ENCODE data around the gene KCNN2. TPM values are rescaled to one million over a fixed set of nuclear protein-coding genes. Genes with fewer than 3 reads are reported as not detected.
A peak's percentile ranks its signal among the peaks of the same experiment; 100 is the strongest.

Gene KCNN2
- total RNA-seq, 1 experiment from 2014 or later: not detected

DNA sequence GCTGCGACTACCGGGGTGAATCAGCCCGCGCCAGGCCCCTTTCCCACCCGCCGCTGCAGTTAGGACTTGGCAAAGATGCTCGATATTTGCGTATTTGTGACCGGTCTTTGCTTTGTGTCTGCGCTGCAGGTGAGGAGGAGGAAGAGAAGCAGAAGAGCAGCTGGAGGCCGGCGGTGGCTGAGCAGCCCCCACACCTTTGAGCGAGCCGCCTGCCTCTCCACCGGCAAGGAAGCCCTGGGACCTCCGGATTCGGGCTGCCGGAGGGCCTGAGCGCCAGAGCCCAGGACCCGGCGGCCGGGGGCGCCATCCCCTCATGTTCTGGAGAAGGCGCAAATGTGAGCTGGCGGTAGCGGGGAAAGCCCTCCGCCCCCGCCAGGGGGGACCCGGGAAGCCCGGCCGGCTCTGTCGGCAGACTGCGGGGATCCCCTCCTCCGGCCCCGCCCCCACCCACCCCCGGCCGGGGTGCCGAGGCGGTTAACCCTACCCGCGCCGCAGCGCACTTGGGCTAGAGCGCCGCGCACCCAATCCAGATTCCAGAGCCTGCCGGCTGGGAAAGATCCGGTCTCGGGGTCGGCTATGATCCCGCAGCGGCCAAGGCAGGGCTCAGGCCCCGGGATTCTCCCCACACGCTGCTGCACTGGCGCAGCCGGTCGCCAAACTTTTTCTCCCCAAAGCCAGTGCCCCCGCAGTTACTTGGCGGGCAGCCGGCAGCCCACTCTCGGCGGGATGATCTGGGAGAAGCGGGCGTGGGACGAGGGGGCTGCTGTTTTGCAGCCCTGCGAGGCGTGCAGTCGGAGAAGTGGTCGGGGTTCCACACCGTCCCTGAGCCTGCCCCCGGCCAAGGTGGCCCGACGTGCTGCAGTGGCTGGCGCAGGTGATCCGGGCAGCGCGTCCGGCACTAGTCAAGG is 800 bp upstream of the KCNN2 start:
- in situ Hi-C loops (cut with HindIII; ENCODE audit: low pct_unique_long_range_greater_than_20kb, low sequenced_read_pairs): no loop called here
- DNase-seq (ENCODE audit: low read depth): peak; percentile 17

DNA sequence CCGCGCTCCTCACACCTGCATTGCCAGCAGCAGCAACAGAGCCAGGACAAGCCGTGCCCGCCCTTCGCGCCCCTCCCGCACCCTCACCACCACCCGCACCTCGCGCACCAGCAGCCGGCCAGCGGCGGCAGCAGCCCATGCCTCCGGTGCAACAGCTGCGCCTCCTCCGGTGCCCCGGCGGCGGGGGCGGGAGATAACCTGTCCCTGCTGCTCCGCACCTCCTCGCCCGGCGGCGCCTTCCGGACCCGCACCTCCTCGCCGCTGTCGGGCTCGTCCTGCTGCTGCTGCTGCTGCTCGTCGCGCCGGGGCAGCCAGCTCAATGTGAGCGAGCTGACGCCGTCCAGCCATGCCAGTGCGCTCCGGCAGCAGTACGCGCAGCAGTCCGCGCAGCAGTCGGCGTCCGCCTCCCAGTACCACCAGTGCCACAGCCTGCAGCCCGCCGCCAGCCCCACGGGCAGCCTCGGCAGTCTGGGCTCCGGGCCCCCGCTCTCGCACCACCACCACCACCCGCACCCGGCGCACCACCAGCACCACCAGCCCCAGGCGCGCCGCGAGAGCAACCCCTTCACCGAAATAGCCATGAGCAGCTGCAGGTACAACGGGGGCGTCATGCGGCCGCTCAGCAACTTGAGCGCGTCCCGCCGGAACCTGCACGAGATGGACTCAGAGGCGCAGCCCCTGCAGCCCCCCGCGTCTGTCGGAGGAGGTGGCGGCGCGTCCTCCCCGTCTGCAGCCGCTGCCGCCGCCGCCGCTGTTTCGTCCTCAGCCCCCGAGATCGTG is 517 bp downstream of the KCNN2 start:
- no peak for DNase-seq (ENCODE audit: low read depth)
- in situ Hi-C loops (cut with HindIII; ENCODE audit: low pct_unique_long_range_greater_than_20kb, low sequenced_read_pairs): no loop called here

DNA sequence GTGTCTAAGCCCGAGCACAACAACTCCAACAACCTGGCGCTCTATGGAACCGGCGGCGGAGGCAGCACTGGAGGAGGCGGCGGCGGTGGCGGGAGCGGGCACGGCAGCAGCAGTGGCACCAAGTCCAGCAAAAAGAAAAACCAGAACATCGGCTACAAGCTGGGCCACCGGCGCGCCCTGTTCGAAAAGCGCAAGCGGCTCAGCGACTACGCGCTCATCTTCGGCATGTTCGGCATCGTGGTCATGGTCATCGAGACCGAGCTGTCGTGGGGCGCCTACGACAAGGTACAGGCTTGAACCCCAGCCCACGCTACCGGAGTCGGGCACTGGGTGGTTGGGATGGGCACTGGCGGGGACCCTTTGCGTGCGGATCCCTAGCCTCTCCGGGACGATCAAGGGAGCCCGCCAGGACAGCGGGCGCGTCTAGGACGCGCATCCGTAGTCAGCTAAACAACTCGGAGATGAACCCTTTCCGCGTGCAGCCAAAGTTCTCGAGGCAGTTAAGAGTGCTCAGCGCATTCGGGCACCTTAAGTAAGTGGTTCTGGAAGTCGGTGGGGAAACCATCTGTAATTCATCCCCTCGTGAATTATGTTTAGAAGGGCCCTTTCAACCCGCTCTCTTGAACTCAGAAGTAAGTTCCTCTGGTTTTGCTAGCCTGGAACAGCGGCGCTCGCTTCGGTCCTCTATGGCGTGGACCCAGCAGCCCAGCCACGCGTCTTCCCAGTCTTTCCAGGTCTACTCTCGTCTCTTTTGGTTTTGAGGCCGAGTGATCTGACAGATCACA is 1.3 kb downstream of the KCNN2 start:
- no peak for DNase-seq (ENCODE audit: low read depth)
- in situ Hi-C loops (cut with HindIII; ENCODE audit: low pct_unique_long_range_greater_than_20kb, low sequenced_read_pairs): no loop called here

DNA sequence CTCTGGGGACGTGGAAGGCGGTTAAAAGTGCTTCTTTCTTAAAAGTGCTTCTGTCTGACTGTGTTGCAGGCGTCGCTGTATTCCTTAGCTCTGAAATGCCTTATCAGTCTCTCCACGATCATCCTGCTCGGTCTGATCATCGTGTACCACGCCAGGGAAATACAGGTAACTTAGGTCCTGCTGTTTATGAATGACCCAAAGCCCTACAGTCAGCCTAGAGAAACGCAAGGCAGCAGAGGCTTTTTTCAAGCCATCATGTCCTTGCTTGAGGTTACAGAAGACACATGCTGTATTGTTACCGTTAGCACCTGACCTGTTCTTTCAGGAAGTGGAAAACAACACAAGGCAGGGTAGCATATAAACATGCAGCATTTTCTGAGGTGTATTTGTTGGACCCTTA is 2.0 kb downstream of the KCNN2 start:
- in situ Hi-C loops (cut with HindIII; ENCODE audit: low pct_unique_long_range_greater_than_20kb, low sequenced_read_pairs): no loop called here
- DNase-seq (ENCODE audit: low read depth): no peak

DNA sequence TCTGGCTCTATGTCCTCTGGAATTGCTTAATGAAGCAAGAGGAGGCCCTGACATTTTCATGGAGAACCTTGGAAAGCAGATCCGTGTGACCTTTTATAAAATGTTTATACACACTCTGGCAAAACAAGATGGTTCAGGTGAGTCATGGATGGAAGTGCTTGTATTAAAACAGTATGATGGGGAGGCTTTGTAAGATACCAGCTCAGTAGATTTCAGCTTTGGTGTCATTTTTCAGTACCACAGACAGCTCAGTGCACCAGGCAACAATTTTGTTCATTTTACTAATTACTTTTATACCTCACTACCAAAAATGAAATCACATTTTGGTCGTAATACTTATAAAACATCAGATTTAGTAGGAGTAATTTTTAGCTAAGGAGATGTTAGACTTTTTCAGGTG is 5.2 kb downstream of the KCNN2 start:
- in situ Hi-C loops (cut with HindIII; ENCODE audit: low pct_unique_long_range_greater_than_20kb, low sequenced_read_pairs): no loop called here
- no peak for DNase-seq (ENCODE audit: low read depth)

DNA sequence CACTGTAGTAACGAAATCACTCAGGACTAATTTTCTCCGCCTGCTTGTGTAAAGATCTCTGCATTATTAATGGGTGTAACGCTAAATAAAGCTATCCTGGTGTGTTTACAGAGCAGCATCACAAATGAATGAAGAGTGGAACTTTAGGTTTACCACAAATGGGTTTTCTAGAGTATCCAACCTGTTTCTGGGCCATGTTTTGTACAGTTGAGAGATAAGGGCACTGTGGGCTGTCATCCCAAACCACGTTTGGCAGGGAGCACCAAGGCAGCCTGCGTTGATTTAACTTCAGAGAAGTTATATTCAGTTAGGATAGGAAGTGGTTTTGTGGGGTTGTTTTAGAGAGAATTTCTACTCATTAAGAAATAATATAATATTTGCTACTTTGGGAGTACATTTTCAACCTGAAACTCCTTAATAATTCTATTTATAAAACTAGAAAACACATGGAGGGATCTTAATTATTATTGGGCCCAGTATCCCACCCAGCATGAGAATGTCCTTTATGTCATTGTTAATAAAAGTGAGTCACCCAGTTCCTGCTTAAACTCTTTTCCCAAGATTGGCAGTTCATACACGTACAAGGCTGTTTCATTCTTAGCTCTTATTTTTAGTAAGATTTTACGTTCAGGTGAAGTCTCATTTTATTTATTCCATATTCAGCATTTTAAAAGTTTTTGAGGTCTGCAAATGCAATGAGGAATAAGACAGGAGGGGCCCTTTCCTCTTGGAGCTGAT is 8.0 kb downstream of the KCNN2 start:
- in situ Hi-C loops (cut with HindIII; ENCODE audit: low pct_unique_long_range_greater_than_20kb, low sequenced_read_pairs): no loop called here
- DNase-seq (ENCODE audit: low read depth): no peak

DNA sequence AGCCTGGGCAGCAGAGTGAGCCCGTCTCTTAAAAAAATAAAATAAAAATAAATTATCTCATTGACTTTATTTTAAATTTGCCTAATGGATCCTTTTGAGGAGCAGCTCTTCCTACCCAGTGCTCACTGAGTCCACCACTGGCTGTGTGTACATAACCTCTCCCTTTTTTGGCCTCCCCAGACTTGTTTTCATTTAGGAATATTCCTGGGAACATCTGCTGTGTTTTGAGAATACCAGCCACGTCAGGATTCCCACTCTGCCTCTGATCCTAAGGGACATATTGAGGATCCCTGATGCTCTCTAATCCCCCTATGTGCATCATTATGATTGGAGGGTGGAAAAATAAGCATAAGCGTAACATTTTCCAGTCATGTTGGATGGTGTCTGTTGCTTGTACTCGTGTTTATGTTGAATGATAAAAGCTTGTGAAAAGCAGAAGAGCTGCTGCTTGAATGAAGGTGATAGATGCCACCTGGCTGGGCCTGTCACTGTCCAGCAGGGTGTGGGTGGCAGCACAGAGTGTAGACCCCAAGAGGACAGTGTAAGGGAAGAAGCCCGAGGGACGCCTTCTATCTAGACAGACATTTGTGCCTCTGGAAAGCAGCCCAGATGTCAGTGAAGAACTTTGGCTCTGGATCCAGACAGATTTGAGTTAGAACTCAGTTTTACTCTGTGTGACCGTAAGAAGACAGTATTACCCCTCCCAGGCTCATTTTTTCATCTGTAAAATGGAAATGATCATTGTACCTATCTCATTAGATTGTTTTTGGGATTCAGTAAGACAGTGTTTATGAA is 15.4 kb downstream of the KCNN2 start:
- no peak for DNase-seq (ENCODE audit: low read depth)

DNA sequence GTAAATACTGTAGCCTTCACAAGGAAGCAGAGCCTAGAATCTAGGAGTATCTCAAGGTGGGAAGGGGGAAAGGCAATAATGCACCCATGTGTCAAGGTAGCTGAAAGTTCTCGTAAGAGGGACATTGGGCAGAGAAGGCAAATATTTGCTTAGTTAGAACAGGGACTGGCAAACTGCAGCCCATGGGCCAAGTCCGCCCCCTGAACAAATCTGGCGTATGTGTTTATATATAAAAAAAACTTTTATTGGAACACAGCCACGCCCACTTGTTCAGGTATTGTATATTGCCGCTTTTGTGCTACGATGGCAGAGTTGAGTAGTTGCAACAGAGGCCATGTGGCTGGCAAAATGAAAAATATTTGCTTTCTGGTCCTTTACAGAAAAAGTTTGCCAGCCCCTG is 16.1 kb downstream of the KCNN2 start:
- no peak for DNase-seq (ENCODE audit: low read depth)
- in situ Hi-C loops (cut with HindIII; ENCODE audit: low pct_unique_long_range_greater_than_20kb, low sequenced_read_pairs): no loop called here

More for the DNA sequence above, 15.4 kb downstream of the KCNN2 start:
- in situ Hi-C loops (cut with HindIII; ENCODE audit: low pct_unique_long_range_greater_than_20kb, low sequenced_read_pairs): no loop called here

DNA sequence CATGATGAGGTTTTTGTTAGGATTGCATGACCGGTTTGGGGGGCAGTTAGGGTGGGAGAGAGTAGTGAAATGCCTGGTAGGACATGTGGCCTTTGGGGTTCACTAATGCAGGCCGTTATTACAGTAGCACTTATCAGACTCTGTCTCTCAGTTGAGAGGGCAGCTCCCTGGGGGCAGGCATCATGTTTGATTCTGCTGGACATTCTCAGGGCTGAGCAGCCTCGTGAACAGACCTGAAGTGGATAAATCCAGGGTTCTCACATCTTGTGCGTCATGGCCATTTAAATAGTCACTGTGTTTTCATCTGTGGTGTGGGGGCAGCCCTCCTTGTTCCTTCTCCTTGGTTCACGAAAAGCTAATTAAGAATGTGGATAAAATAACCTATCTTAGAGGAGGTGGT is 18.9 kb downstream of the KCNN2 start:
- no peak for DNase-seq (ENCODE audit: low read depth)
- in situ Hi-C loops (cut with HindIII; ENCODE audit: low pct_unique_long_range_greater_than_20kb, low sequenced_read_pairs): no loop called here

DNA sequence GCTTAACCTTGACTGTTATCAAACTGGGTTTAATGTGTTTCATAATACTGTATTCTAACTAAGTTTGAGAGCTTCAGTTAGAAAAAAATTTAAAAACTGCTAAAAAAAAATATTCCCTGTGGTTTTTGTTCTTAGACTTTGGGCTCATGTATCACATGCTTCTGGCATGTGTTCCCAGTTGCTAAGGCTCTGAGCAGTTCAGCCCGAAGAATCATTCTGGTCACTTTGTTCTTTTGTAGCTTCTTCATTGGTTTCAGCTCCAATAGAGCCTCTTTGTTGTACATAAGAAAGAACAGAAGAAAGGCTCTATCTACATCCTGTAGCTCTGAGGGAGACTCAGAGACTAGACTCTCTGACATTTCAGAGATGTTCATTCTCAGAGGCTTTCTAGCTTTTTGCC is 25.6 kb downstream of the KCNN2 start:
- no peak for DNase-seq (ENCODE audit: low read depth)
- in situ Hi-C loops (cut with HindIII; ENCODE audit: low pct_unique_long_range_greater_than_20kb, low sequenced_read_pairs): no loop called here

DNA sequence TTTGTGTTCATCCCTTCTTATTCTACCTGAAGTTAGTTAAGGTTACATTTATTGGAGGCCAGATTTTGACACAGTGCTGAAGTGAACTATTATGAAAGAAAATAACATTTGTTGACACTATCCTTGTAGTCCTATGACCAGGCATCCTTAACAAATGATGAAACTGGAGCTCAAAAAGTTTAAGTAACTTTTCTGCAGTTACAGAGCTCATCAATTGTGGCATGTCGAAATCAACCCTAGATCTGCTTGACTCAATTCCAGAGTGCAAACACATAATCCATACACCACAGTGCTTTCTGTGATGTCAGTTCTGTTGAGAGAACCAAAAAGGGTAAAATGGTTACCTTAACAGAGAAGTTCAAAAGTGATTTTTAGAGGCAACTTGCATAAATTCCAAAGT is 28.6 kb downstream of the KCNN2 start:
- in situ Hi-C loops (cut with HindIII; ENCODE audit: low pct_unique_long_range_greater_than_20kb, low sequenced_read_pairs): no loop called here
- no peak for DNase-seq (ENCODE audit: low read depth)

DNA sequence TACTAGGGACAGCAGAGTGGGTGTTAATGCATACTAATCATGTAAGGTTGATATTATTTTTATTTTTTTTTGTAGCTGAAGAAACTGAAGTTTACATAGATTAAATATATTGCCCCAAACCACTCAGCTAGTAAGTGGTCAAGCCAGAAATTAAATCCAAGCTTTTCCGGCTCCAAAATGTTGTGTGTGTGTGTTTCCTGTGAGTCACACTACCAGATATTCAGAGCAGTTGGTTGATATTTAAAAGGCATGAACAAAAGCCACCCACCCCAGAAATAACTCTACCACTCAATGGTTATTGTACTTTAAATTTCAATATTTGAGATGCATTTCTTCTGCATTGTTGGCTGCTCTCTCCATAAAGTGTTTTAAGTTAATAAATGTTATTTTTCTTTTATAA is 29.5 kb downstream of the KCNN2 start:
- DNase-seq (ENCODE audit: low read depth): no peak
- in situ Hi-C loops (cut with HindIII; ENCODE audit: low pct_unique_long_range_greater_than_20kb, low sequenced_read_pairs): no loop called here

DNA sequence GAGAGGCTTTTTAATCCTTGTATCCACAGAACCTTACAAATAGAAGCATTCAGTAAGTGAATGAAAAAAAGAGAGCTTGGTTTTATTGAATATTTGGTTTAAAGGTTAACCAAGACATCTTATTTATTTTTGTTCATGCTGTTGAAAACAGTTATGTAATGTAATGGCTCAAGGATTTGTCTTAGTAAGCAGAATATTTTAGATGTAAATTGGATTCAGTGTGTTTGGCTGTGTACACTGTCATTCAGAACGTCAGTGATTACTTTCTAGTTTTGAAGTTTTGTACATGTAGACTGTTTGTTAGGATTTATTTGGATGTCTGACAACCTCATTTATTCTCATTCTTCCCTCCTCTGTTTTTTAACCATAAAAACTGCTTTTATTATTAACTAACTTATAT is 31.3 kb downstream of the KCNN2 start:
- no peak for DNase-seq (ENCODE audit: low read depth)
- in situ Hi-C loops (cut with HindIII; ENCODE audit: low pct_unique_long_range_greater_than_20kb, low sequenced_read_pairs): no loop called here

DNA sequence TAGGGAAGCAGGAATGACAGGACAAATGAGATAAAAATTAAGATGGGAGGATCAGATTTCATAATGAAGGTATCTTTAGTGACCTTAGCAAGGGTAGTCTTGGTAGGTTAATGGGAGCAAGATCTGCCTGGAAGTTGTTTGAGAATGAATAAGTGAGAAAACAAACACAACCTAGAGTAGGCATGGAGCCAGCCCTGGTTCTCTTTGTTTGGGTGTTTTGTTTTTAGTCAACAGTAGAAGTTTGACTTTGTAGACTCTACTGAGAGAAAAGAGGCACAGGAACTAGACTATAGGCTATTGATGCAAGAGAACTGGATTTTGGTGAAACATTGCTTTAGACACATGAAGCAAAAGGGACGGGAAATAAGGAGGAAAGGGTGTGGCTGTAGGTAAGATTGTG is 40.3 kb downstream of the KCNN2 start:
- no peak for DNase-seq (ENCODE audit: low read depth)
- in situ Hi-C loops (cut with HindIII; ENCODE audit: low pct_unique_long_range_greater_than_20kb, low sequenced_read_pairs): no loop called here

DNA sequence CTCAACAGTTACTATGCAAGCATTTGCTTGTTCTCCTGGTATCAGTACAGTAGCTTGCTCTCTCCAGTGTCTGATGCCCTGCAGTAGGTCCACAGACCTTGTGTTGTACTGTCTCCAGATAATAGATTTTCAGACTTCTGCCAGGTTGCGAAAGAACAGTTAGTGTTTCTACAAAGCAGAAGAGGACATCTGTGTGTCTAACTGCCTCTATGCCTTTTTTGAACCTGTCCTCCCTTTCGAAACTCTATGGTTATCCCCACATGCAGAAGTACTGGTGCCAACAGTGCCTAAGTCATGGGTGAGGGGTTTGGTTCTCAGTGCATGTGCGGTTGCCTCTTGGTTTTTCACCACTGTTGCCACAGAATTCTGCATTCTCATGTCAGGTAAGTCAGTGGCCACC is 45.9 kb downstream of the KCNN2 start:
- DNase-seq (ENCODE audit: low read depth): no peak
- in situ Hi-C loops (cut with HindIII; ENCODE audit: low pct_unique_long_range_greater_than_20kb, low sequenced_read_pairs): no loop called here

DNA sequence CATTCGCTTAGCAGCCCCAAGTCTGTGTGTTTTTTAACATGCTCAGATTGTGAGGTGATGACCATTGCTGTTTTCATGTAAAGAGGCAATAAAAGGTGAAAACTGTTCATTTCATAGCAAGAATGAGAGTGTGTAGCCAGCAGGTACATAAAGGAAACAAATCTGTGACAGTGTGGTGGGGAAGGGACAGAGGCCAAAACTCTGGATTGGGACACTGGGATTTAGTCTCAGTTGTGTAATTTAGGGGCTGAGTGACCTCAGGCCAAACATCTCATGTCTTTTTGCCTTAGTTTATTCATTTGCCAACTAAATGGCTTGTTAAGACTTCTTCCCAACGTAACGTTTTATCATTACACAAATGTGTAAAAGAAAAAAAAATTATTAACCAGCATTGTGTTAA is 47.0 kb downstream of the KCNN2 start:
- DNase-seq (ENCODE audit: low read depth): no peak
- in situ Hi-C loops (cut with HindIII; ENCODE audit: low pct_unique_long_range_greater_than_20kb, low sequenced_read_pairs): no loop called here

DNA sequence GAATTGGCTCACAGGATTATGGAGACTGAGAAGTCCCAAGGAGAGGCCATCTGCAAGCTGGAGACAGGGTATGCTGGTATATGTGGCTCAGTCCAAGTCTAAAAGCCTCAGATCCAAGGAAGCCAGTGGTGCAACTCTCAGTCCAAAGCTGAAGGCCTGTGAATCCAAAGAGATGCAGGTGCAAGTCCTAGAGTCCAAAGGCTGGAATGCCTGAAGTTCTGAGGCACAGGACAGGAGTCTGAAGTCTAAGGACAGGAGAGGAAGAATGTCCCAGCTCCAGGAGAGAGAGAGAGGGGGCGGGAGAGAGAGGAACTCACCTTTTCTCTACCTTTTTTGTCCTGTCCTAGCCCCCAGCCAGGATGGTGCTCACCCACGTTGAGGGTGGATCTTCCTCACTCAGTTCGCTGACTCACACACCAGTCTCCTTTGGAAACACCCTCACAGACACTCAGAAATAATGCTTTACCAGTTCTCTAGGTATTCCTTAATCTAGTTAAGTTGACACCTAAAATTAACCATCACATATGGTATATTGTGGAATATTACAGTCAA is 49.6 kb downstream of the KCNN2 start:
- no peak for DNase-seq (ENCODE audit: low read depth)
- in situ Hi-C loops (cut with HindIII; ENCODE audit: low pct_unique_long_range_greater_than_20kb, low sequenced_read_pairs): no loop called here

All from Caki2 (cell line).